OCI-LY1 (cell line): ENCODE data around the gene KEL.

Experiments
- CTCF ChIP-seq: fragments of 200-600 bp; sonication (generic), shearing (Covaris generic); IDR thresholded peaks from 2 replicates; pipeline ENCODE4 v1.5.1; 2017; ENCODE audit warnings: mild to moderate bottlenecking, antibody characterized with exemption, low read length, moderate library complexity, mixed read lengths
- EZH2 ChIP-seq: fragments of 200-600 bp; sonication (generic), shearing (Covaris generic); IDR thresholded peaks from 2 replicates; pipeline ENCODE4 v1.8.0; 2017; ENCODE audit warnings: borderline replicate concordance, mixed run types, mild to moderate bottlenecking, antibody characterized with exemption, low read length, moderate library complexity, mixed read lengths

GRCh38 chr7:142961595-142961972, 579 bp downstream of the KEL start:
- no peak for TF ChIP-seq CTCF
- TF ChIP-seq EZH2 = no peak
